ENCODE data around the gene LRRC53.

Gene LRRC53

GRCh38 chr1:74420467-74420866, 91.9 kb downstream of the LRRC53 start:
- Histone ChIP-seq H3K9me3 (ENCODE audit: control insufficient read depth, low read length) (no peaks in the 10 kb centered on the region), H3K36me3 (ENCODE audit: control insufficient read depth, insufficient read depth, low read length) (no peaks in the 10 kb centered on the region), H3K4me2 (ENCODE audit: low read length) (no peak overlapping the region), H3K4me3 (ENCODE audit: low read depth, low read length) (no peak overlapping the region), H2AFZ (no peak overlapping the region), H3K79me2 (no peaks in the 10 kb centered on the region), H3K9ac (no peak overlapping the region), H3K4me1 (no peaks in the 10 kb centered on the region), H3K27ac (no peak overlapping the region), H3K27me3 (ENCODE audit: control insufficient read depth, insufficient read depth, low read length) (no peaks in the 10 kb centered on the region)
- TF ChIP-seq CTCF (IDR thresholded peaks at IDR 0.05), result no peak

All from parathyroid adenoma (tissue), 2 donors.